ENCODE results near the gene MEF2A. TPM values are rescaled to one million over a fixed set of nuclear protein-coding genes. Genes with fewer than 3 reads are reported as not detected.

MEF2A gene
- total RNA-seq, 1 donor from 2014 or later: 184 TPM

DNA sequence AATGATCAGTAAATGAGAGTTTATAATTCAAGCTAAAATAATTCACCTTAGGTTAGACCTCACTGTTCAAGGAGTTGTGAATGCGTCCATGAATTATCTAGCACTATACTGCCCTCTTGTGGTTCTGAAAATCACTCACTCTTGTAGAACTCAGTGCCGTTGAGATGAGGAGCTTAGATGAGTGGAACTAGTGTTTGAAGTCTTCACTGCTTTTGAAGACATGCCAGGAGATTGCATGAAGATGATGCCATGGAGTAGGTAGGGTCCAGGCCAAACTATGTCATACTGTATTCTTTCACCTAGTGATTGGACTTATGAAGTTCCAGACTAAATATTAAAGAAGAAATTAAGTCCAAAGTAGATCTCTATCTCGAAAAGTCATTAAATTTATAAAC is 138.7 kb downstream of the MEF2A start:
- Mint-ChIP-seq H3K36me3 (ENCODE audit: low read depth) (peaks cover 12% of the 10 kb centered on the region), H3K9me3 (ENCODE audit: low read depth) (no peaks in the 10 kb centered on the region), H3K4me1 (ENCODE audit: low read depth) (peaks cover 81% of the 10 kb centered on the region), H3K27ac (ENCODE audit: unreplicated experiment) (peak overlapping the region; percentile 95), H3K27me3 (ENCODE audit: low read depth) (no peaks in the 10 kb centered on the region), H3K4me3 (ENCODE audit: unreplicated experiment) (no peak overlapping the region)
- TF ChIP-seq, protein P1, sequence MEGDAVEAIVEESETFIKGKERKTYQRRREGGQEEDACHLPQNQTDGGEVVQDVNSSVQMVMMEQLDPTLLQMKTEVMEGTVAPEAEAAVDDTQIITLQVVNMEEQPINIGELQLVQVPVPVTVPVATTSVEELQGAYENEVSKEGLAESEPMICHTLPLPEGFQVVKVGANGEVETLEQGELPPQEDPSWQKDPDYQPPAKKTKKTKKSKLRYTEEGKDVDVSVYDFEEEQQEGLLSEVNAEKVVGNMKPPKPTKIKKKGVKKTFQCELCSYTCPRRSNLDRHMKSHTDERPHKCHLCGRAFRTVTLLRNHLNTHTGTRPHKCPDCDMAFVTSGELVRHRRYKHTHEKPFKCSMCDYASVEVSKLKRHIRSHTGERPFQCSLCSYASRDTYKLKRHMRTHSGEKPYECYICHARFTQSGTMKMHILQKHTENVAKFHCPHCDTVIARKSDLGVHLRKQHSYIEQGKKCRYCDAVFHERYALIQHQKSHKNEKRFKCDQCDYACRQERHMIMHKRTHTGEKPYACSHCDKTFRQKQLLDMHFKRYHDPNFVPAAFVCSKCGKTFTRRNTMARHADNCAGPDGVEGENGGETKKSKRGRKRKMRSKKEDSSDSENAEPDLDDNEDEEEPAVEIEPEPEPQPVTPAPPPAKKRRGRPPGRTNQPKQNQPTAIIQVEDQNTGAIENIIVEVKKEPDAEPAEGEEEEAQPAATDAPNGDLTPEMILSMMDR (IDR thresholded peaks at IDR 0.05): peak; percentile 83
- DNase-seq (ENCODE audit: low spot score): no peak

DNA sequence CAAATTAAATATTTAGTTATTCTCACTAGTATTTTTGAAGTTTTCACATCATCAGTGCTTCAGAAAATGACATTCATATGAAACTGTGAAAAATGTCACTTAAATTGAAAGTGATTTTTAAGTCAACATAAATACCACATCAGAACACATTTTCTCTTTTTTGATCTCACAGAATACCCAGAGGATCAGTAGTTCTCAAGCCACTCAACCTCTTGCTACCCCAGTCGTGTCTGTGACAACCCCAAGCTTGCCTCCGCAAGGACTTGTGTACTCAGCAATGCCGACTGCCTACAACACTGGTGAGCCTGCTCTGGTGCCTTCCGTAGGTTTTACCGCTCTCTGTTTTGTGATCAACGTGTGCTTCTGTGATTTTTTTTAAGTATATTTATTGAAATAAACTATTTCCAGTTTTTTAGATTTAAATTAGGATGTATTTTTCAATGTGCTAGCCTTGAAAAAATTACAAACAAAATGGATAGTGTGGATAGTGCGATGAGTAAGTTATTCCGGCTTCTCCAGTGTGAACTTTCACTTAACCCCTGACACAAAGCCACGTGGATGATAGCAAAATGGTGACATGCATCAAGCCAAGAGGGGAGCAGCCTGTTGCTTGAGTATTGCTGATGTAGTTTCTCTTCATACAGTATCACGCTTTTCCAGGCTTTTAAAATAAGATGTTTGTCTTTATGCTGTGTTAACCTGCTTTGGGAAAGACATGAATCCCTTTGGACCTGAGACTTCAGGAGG is 140.9 kb downstream of the MEF2A start:
- peak overlapping the region; percentile 16 for H3K4me3 Mint-ChIP-seq (ENCODE audit: unreplicated experiment)

DNA sequence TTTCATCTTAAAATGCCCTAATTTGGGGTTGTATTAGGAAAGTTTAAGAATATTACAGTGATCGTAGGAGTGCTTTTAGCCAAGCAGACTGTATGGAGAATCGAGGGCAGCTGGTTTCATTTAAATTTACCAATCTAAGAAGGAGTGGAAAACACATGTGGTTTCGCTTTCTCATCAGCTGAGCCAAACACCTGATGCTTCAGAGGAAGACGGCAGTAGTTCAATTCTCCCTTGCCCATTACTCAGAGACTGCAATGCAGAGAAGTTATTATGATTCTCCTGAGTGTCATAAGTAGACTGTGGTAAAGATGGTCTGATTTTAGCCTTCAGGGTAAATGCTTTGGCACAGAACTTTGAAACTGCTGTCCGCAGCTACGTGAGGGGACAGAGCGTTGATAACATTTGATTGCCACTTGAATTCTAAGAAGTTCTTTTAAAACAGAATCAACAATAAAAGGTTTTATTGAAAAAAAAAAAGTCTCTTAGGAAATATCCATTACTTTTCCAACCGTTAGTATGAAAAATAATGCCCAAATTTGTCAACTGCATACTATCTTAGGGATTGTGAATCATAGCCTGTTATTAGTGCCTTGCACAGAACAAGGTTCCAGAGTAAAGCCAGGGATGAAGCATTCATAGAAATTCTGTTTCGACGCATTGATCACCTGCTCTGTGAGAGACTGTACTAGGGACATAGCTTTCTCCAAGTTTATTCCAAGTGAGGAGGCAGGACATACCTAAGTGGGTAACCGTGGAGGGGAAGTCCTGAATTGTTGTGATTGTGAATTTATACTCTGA is 141.9 kb downstream of the MEF2A start:
- H3K4me3 Mint-ChIP-seq (ENCODE audit: unreplicated experiment): peak overlapping the region; percentile 16
- TF ChIP-seq, protein P1 (IDR thresholded peaks at IDR 0.05): no peak

More for the DNA sequence above, 140.9 kb downstream of the MEF2A start:
- H3K27ac Mint-ChIP-seq (ENCODE audit: unreplicated experiment): peak overlapping the region; percentile 89
- H3K4me1 Mint-ChIP-seq (ENCODE audit: low read depth): peaks cover 92% of the 10 kb centered on the region
- no peaks in the 10 kb centered on the region for H3K9me3 Mint-ChIP-seq (ENCODE audit: low read depth)
- no peaks in the 10 kb centered on the region for H3K27me3 Mint-ChIP-seq (ENCODE audit: low read depth)
- no peak for DNase-seq (ENCODE audit: low spot score)
- TF ChIP-seq, protein P1 (IDR thresholded peaks at IDR 0.05): no peak
- peaks cover 21% of the 10 kb centered on the region for H3K36me3 Mint-ChIP-seq (ENCODE audit: low read depth)

DNA sequence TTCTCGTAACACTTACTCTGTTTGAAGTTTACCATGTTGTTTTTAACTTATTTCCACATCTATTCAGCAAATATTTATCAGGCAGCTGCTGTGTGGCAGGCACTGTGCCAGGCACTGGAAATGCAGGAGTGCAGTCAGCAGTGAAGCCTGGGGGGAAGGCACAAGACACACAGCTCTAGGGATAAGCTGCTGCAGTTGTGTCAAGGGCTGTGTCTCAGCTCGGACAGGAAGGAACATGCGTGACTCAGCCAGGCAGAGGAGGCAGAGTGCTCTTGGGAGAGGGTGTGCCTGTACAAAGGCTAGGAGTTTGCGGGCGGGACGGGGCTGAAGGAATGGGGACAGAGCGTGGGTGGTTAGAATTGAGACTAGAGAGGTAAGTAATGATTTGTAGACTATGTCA is 142.8 kb downstream of the MEF2A start:
- DNase-seq (ENCODE audit: low spot score): no peak
- TF ChIP-seq, protein P1 (IDR thresholded peaks at IDR 0.05): no peak
- Mint-ChIP-seq H3K9me3 (ENCODE audit: low read depth) (no peaks in the 10 kb centered on the region), H3K27ac (ENCODE audit: unreplicated experiment) (peak overlapping the region; percentile 94), H3K27me3 (ENCODE audit: low read depth) (no peaks in the 10 kb centered on the region), H3K4me1 (ENCODE audit: low read depth) (peaks cover 80% of the 10 kb centered on the region), H3K36me3 (ENCODE audit: low read depth) (peaks cover 33% of the 10 kb centered on the region), H3K4me3 (ENCODE audit: unreplicated experiment) (peak overlapping the region; percentile 15)

More for the DNA sequence above, 141.9 kb downstream of the MEF2A start:
- Mint-ChIP-seq H3K27me3 (ENCODE audit: low read depth) (no peaks in the 10 kb centered on the region), H3K4me1 (ENCODE audit: low read depth) (peaks cover 85% of the 10 kb centered on the region), H3K27ac (ENCODE audit: unreplicated experiment) (peak overlapping the region; percentile 89), H3K36me3 (ENCODE audit: low read depth) (peaks cover 29% of the 10 kb centered on the region), H3K9me3 (ENCODE audit: low read depth) (no peaks in the 10 kb centered on the region)
- DNase-seq (ENCODE audit: low spot score): no peak

DNA sequence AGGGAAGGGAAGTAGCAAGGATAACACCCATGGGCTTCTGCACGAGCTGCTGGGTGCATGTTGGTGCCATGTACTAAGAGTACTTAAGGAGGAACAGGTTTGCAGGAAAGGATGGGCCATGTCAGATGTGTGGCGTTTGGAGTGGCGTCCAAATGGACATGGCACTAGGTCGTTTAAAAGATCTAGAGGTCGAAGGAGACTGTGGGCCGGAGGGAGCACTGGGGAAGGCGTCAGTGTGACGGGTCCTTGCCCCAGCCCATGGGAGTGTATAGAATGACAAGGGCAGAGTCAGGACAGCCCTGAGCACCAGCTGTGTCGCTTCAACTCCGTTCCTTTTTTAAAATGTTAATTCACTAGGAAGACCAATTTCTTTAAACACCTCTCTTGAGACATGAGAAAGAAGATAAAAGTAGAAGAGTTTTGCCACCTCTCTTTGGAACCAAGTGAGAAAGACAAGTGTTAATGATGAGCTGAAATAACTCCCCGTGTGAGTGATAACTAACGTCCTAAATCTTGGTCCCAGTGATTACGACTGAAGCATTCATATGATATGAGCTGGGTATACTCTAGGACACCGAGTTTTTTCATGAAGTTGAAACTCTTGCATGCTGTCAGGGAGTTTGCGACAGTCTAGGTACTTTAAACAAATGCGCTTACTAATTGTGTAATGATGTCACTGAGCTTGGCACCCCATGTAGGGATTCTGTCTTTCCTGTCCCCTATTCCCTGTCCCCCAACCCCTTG is 143.6 kb downstream of the MEF2A start:
- H3K27me3 Mint-ChIP-seq (ENCODE audit: low read depth): no peaks in the 10 kb centered on the region
- peaks cover 33% of the 10 kb centered on the region for H3K36me3 Mint-ChIP-seq (ENCODE audit: low read depth)
- no peak overlapping the region for H3K4me3 Mint-ChIP-seq (ENCODE audit: unreplicated experiment)
- H3K9me3 Mint-ChIP-seq (ENCODE audit: low read depth): no peaks in the 10 kb centered on the region
- H3K4me1 Mint-ChIP-seq (ENCODE audit: low read depth): peaks cover 71% of the 10 kb centered on the region
- no peak for DNase-seq (ENCODE audit: low spot score)
- TF ChIP-seq, protein P1 (IDR thresholded peaks at IDR 0.05): no peak
- H3K27ac Mint-ChIP-seq (ENCODE audit: unreplicated experiment): peak overlapping the region; percentile 94
